ENCODE results near the gene ASB2.

ASB2 gene

DNA sequence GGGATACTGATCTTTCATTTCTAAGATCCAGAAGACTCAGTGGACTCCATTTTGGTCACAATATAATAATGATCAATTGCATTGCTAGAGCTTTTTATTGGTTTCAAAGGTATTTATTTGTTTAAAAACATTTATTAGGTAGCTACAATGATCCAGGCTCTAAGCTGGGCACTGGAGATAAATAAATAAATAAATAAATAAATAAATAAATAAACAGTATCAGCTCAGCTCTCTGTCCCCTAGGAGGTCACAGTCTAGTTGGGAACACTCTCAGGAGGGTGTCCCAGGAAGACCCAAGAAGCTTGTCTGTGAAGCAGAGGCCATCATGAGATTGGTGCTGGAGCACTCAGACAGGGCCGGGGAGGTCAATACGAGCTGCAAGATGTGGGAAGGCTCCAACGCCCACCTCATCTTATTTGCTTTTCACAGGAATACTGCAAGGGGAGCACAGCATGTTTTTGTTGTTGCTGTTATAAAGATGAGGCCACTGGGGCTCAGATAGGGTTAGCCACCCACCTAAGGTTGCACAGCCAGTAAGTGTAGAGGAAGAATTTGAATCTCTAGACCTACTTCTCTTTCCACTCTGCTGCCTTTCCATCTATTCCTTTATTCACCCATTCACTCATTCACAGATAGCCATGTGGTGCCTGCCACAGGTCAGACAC is 15.5 kb downstream of the ASB2 start:
- peaks cover 6% of the 10 kb centered on the region for H3K27me3 ChIP-seq (ENCODE audit: insufficient read depth, insufficient read length)
- peaks cover 15% of the 10 kb centered on the region for H3K4me1 ChIP-seq (ENCODE audit: insufficient read depth, insufficient read length)
- no peak for TF ChIP-seq ZNF274 (IDR thresholded peaks at IDR 0.05; ENCODE audit: low read depth, low read length)
- no peak for TF ChIP-seq YY1 (IDR thresholded peaks at IDR 0.05; ENCODE audit: insufficient read depth, insufficient read length)
- no peak for TF ChIP-seq SUZ12 (IDR thresholded peaks at IDR 0.05; ENCODE audit: extremely low read depth, insufficient read depth, insufficient read length)
- H3K36me3 ChIP-seq (ENCODE audit: insufficient read depth, insufficient read length, low read length) = no peaks in the 10 kb centered on the region
- H3K9ac ChIP-seq (ENCODE audit: insufficient read length, low read depth) = no peak overlapping the region
- no peak overlapping the region for H3K4me3 ChIP-seq (ENCODE audit: insufficient read length, low read depth)
- H3K9me3 ChIP-seq (ENCODE audit: insufficient read depth, low read length) = no peaks in the 10 kb centered on the region
- DNase-seq (ENCODE audit: low read depth, low spot score) = no peak

DNA sequence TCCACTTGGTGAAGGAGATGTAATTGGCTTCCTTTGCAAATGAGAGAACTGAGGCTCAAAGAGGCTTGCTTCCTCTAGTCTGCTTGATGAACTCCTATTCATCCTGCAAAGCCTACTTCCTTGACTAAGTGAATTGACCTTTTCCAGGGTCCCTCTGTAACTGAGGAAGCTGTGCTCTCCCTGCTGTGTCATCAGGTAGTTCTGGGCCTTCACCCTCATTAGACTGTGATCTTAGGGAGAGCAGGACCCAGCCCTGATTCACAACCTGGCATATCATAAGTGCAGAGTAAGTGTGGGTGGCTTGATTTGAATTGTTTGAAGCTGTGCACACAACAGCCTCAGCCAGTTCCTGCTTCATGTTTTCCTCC is 16.3 kb downstream of the ASB2 start:
- no peak overlapping the region for H3K9ac ChIP-seq (ENCODE audit: insufficient read length, low read depth)
- TF ChIP-seq SUZ12 (IDR thresholded peaks at IDR 0.05; ENCODE audit: extremely low read depth, insufficient read depth, insufficient read length) (no peak), ZNF274 (IDR thresholded peaks at IDR 0.05; ENCODE audit: low read depth, low read length) (no peak), YY1 (IDR thresholded peaks at IDR 0.05; ENCODE audit: insufficient read depth, insufficient read length) (no peak)
- no peak overlapping the region for H3K4me3 ChIP-seq (ENCODE audit: insufficient read length, low read depth)
- H3K27me3 ChIP-seq (ENCODE audit: insufficient read depth, insufficient read length) = peaks cover 6% of the 10 kb centered on the region
- H3K9me3 ChIP-seq (ENCODE audit: insufficient read depth, low read length) = no peaks in the 10 kb centered on the region
- peaks cover 19% of the 10 kb centered on the region for H3K4me1 ChIP-seq (ENCODE audit: insufficient read depth, insufficient read length)
- DNase-seq (ENCODE audit: low read depth, low spot score) = no peak
- no peaks in the 10 kb centered on the region for H3K36me3 ChIP-seq (ENCODE audit: insufficient read depth, insufficient read length, low read length)

DNA sequence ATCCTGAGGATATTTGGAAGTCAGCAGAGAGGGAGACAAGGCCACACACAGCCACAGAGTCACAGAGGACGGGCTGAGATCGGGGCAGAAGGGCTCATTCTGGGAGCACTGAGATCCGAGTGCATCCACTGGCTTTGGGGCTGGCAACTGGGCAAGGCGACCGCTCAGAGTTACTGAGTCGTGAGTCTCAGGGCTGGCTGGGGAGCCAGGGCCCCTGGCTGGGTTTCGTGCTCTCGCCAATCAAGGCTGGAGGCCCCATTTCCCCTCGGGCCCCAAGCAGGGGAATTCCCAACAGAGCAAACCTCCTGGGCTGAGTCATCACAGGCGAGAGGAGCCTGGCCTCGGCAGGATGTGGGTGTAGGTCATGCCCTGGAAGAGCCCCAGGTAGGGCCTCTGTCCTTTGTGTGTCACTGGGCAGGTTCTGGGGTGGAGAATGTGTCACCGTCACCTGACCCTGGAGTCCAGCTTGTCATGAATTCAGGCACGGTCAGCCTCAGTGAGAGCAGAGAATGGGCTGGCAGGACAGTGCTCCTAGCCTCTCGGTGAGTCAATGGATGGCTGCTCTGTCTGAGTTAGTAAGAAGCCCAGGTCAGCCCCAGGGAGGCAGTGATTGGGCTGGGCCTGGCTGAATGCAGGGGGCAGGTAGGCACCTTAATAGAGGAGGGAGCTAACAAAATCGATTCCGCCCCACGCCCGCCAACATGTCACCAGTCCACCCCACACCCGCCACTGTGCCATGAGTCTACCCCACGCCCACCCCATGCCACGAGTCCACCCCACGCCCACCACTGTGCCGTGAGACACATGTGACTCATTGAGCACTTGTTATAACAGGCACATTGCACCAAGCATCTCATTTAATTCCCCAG is 16.9 kb downstream of the ASB2 start:
- Histone ChIP-seq H3K36me3 (ENCODE audit: insufficient read depth, insufficient read length, low read length) (no peaks in the 10 kb centered on the region), H3K9ac (ENCODE audit: insufficient read length, low read depth) (no peak overlapping the region), H3K4me1 (ENCODE audit: insufficient read depth, insufficient read length) (peaks cover 19% of the 10 kb centered on the region), H3K9me3 (ENCODE audit: insufficient read depth, low read length) (no peaks in the 10 kb centered on the region), H3K27me3 (ENCODE audit: insufficient read depth, insufficient read length) (peaks cover 6% of the 10 kb centered on the region), H3K4me3 (ENCODE audit: insufficient read length, low read depth) (no peak overlapping the region)
- peak; percentile 32 for DNase-seq (ENCODE audit: low read depth, low spot score)
- TF ChIP-seq SUZ12 (IDR thresholded peaks at IDR 0.05; ENCODE audit: extremely low read depth, insufficient read depth, insufficient read length) (no peak), YY1 (IDR thresholded peaks at IDR 0.05; ENCODE audit: insufficient read depth, insufficient read length) (no peak), ZNF274 (IDR thresholded peaks at IDR 0.05; ENCODE audit: low read depth, low read length) (no peak)

- peaks cover 6% of the 10 kb centered on the region for H3K27me3 ChIP-seq (ENCODE audit: insufficient read depth, insufficient read length)
- no peaks in the 10 kb centered on the region for H3K9me3 ChIP-seq (ENCODE audit: insufficient read depth, low read length)
- no peaks in the 10 kb centered on the region for H3K36me3 ChIP-seq (ENCODE audit: insufficient read depth, insufficient read length, low read length)
- H3K4me1 ChIP-seq (ENCODE audit: insufficient read depth, insufficient read length) = peaks cover 23% of the 10 kb centered on the region
- no peak for TF ChIP-seq YY1 (IDR thresholded peaks at IDR 0.05; ENCODE audit: insufficient read depth, insufficient read length)
- no peak for TF ChIP-seq SUZ12 (IDR thresholded peaks at IDR 0.05; ENCODE audit: extremely low read depth, insufficient read depth, insufficient read length)
- TF ChIP-seq ZNF274 (IDR thresholded peaks at IDR 0.05; ENCODE audit: low read depth, low read length) = no peak
- DNase-seq (ENCODE audit: low read depth, low spot score) = no peak
- no peak overlapping the region for H3K4me3 ChIP-seq (ENCODE audit: insufficient read length, low read depth)
- H3K9ac ChIP-seq (ENCODE audit: insufficient read length, low read depth) = peak overlapping the region; percentile 42
These were observed 17.7 kb downstream of the ASB2 start for GRCh38 chr14:93958567-93959238.

DNA sequence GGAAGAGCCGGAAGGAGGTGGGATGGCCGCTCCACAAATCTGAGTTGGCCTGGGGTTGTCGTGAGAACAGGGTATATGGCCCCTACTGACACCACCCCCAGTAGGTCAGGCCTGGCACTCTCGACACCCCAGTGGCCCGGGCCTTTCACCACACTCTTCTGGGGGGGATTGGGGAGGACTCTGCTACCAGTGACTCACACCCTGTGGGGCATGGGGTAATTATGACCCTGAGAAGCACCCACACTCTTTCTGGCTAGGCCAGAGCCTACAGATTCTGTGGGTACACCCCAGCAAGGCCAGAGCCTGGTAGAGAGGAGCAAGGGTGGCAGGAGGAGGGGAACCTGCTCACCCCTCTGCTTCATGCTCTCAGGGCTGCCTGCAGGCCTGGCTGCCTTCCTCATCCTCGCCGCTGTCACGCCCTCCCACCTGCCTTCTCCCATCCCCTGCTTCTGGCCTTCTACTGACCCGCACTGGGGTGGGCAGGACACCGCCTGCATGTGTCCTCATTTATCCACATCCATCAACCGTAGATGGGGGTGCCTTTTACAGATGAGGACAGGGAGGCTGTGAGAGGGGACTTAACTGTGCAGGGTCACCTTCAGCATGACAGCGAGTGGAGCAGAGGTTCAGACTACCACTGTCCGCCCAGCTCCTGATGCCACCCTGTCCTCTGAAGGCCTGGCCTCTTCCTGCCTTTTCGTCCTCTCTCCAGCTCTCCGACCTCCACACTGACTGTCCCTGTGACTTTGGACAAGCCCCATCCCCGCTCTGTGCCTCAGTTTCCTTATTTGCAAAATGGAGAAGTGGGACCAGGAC is 18.4 kb downstream of the ASB2 start:
- H3K36me3 ChIP-seq (ENCODE audit: insufficient read depth, insufficient read length, low read length) = no peaks in the 10 kb centered on the region
- no peak overlapping the region for H3K9ac ChIP-seq (ENCODE audit: insufficient read length, low read depth)
- H3K4me3 ChIP-seq (ENCODE audit: insufficient read length, low read depth) = no peak overlapping the region
- H3K9me3 ChIP-seq (ENCODE audit: insufficient read depth, low read length) = no peaks in the 10 kb centered on the region
- peaks cover 23% of the 10 kb centered on the region for H3K4me1 ChIP-seq (ENCODE audit: insufficient read depth, insufficient read length)
- TF ChIP-seq ZNF274 (IDR thresholded peaks at IDR 0.05; ENCODE audit: low read depth, low read length) = no peak
- TF ChIP-seq YY1 (IDR thresholded peaks at IDR 0.05; ENCODE audit: insufficient read depth, insufficient read length) = no peak
- no peak for TF ChIP-seq SUZ12 (IDR thresholded peaks at IDR 0.05; ENCODE audit: extremely low read depth, insufficient read depth, insufficient read length)
- DNase-seq (ENCODE audit: low read depth, low spot score) = no peak
- H3K27me3 ChIP-seq (ENCODE audit: insufficient read depth, insufficient read length) = peaks cover 6% of the 10 kb centered on the region

- Histone ChIP-seq H3K4me3 (ENCODE audit: insufficient read length, low read depth) (no peak overlapping the region), H3K27me3 (ENCODE audit: insufficient read depth, insufficient read length) (peaks cover 6% of the 10 kb centered on the region), H3K9me3 (ENCODE audit: insufficient read depth, low read length) (no peaks in the 10 kb centered on the region), H3K4me1 (ENCODE audit: insufficient read depth, insufficient read length) (peaks cover 23% of the 10 kb centered on the region), H3K36me3 (ENCODE audit: insufficient read depth, insufficient read length, low read length) (no peaks in the 10 kb centered on the region), H3K9ac (ENCODE audit: insufficient read length, low read depth) (no peak overlapping the region)
- no peak for DNase-seq (ENCODE audit: low read depth, low spot score)
- TF ChIP-seq SUZ12 (IDR thresholded peaks at IDR 0.05; ENCODE audit: extremely low read depth, insufficient read depth, insufficient read length) (no peak), YY1 (IDR thresholded peaks at IDR 0.05; ENCODE audit: insufficient read depth, insufficient read length) (no peak), ZNF274 (IDR thresholded peaks at IDR 0.05; ENCODE audit: low read depth, low read length) (no peak)
These were observed 19.0 kb downstream of the ASB2 start for GRCh38 chr14:93957333-93957710.

Measured in NT2/D1 (cell line).